AG10803 (cell line): ENCODE results near the gene SEC14L5.
A peak's percentile ranks its signal among the peaks of the same experiment; 100 is the strongest.

Experiments used
- DNase-seq: peaks from one replicate; pipeline ENCODE4 v3.0.0; 2010; ENCODE audit warnings: low read depth
- H3K4me3 ChIP-seq: 2 replicates; pipeline ENCODE4 v1.5.1; 2011; ENCODE audit warnings: mild to moderate bottlenecking, low read length, control low read depth
- CTCF ChIP-seq: conservative IDR thresholded peaks from 2 replicates; pipeline ENCODE4 v1.5.1; 2011; ENCODE audit warnings: mild to moderate bottlenecking, low read length, control low read depth, inconsistent platforms

SEC14L5 gene

GRCh38 chr16:5045499-5046115, 87.5 kb downstream of the SEC14L5 start:
- H3K4me3 ChIP-seq: no peak overlapping the region
- no peak for TF ChIP-seq CTCF
- no peak for DNase-seq

DNA sequence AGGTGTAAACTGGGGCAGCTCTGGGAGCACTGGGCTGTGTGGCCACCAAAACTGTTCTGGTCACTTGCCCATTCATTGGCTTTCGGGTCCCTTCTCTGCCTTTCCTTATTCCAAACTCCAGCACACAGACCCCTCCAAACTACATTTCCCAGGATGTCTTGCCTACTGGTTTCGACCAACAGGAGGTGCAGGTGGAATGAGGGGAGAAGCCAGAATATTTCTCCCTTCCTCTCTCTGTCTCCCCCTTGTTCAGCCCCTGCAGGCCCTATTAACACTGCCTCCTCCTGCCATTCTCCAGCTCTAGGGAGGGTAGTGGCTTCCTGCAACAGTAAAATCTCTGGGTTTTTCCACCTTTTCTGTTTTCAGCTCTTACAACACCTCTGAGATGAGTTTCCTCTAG, 88.8 kb downstream of the SEC14L5 start:
- DNase-seq: no peak
- no peak for TF ChIP-seq CTCF
- no peak overlapping the region for H3K4me3 ChIP-seq

DNA sequence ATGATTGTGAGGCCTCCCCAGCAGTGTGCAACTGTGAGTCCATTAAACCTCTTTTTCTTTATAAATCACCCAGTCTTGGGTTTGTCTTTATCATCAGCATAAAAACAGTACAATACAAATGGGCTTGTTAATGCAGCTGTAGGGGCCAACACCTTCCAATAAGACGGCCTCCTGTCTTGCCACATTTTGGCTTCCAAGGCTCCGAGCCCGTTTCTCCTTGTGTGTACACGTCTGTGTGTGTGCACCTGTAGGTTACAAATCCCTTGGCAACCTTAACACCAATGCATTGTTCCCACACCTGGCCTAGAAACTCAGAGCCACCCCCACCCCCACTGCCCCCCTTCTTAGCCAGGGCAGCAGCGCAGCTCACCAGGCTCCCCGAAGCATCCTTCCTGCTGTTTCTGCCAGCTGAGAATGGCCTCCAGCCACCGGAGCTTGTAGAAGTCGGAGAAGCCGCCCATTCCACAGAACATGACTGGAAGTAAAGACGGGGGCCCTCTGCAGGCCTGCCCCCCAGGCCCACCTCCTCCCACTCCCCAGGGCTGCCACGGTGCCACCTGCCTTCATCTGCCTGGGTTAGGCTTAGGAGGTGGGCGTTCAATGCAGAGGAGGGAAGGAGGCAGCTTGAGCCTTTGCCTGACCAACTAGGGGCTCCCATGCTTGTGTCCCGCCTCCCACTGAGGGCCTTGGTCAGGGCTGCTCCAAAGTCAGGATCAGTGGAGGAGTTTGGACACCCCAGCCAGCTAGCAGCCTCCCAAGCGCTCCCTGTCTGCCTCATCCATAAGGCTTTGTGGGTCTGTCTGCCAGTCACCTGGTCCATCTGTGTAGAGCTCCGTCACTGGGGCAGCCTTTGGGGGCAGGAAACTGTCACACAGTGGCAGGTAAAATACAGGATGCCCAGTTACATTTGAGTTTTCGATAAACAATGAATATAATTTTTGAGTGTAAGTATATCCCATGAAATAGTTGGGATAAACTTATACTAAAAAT, 97.0 kb downstream of the SEC14L5 start:
- no peak for DNase-seq
- TF ChIP-seq CTCF: no peak
- H3K4me3 ChIP-seq: no peak overlapping the region

- no peak overlapping the region for H3K4me3 ChIP-seq
- DNase-seq: no peak
These were observed 98.2 kb downstream of the SEC14L5 start for GRCh38 chr16:5056352-5056751.

DNA sequence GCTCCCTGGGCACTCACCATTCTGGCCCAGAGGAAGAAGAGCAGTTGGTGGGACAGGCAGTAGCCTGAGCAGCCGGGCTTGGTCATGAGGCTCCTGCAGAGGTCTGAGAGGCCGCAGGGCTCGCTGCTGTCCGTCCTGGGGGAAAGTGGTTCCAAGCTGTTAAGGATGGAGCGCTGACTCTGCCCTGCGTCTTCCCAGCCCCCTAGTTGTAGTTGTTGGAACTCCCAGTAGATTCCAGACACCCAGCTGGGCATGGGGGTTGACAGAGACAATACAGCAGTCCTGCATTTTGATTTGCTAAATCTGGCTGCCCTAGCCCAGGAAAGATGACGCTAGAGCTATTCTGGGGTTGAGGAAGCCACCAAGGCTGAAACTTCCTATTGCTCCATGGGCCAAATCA, 100.3 kb downstream of the SEC14L5 start:
- TF ChIP-seq CTCF: peak; percentile 24; the same call in 1 of the 2 replicates
- no peak for DNase-seq
- H3K4me3 ChIP-seq: no peak overlapping the region

More at GRCh38 chr16:5056352-5056751, 98.2 kb downstream of the SEC14L5 start:
- peak; percentile 38 for TF ChIP-seq CTCF

- no peak for DNase-seq
- no peak for TF ChIP-seq CTCF
- no peak overlapping the region for H3K4me3 ChIP-seq
These were observed 101.4 kb downstream of the SEC14L5 start for GRCh38 chr16:5059386-5060072.
